GM21447 (cell line): ENCODE results near the gene SUSD4.

Experiments
- ATAC-seq: cut with Tn5 transposase; IDR thresholded peaks from one replicate; pipeline ENCODE4 v1.9.1; 2021; ENCODE audit not compliant: unreplicated experiment

SUSD4 gene

DNA sequence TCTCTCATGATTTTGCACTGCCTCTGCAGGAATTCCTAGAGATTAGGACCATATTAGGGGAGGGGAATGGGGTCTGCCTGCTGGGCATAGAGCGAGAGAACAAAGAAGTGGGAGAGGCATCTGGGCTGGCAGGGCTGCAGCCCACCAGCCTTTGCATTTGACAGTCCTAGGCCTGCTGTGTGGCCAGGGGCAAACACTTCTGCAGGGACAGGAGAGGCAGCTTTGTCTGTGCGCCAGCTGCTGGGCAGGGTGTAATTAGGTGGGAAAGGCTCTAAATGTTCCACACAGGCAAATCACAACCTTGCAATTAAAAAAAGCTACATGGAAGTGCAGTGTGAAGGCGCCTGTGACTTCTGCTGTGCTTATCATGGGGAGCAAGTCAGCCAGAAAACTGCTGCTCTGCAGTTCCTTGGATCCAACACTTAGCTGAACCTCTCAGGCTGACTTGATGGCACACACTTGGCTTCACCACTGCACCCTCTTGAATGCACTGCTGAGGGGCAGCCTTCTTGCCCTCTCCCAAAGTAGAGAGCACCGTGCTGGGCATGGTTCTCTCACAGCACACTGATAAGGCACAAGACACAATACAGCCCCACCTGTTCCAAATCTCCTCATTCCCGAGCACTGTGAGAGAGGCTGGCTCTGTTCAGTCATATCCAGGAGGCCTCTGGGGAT is 147.3 kb downstream of the SUSD4 start:
- ATAC-seq: no peak

DNA sequence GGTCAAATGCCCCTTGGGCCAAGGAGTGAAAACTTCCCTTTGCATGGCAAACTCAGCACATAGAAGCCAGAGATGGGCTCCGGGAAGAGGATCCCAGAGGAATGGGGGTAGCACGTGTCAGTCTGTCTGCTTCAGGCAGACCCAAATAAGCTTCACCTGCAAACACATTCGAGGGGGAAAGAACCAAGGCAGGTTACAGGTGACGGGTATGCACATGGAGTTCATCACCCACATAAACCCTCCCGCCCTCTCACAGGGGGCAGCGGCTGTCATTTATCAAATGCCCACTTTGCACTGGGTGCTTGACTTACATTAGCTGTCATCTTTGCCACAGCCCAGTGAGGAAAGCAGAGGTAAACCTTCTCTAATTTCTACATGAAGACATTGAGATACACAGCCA is 147.9 kb downstream of the SUSD4 start:
- ATAC-seq: no peak

DNA sequence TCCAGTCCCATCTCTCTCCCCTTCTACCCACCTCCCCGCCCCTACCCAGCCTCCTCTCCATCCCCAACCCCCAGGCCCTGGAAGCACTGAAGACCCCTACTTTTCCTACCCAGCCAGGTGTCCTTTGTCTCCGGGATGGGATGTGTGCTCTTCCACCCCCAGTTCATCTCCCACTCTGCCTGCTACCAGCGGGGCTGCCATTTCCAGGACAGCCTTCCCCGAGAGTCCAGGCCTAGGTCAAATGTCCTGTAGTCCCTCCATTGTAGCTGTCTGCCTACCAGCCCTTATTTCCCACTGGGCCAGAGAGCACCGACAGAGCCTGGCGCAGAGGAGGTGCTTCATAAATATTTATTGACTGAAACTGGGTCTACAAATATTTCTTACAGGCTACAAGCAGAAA is 148.9 kb downstream of the SUSD4 start:
- no peak for ATAC-seq

DNA sequence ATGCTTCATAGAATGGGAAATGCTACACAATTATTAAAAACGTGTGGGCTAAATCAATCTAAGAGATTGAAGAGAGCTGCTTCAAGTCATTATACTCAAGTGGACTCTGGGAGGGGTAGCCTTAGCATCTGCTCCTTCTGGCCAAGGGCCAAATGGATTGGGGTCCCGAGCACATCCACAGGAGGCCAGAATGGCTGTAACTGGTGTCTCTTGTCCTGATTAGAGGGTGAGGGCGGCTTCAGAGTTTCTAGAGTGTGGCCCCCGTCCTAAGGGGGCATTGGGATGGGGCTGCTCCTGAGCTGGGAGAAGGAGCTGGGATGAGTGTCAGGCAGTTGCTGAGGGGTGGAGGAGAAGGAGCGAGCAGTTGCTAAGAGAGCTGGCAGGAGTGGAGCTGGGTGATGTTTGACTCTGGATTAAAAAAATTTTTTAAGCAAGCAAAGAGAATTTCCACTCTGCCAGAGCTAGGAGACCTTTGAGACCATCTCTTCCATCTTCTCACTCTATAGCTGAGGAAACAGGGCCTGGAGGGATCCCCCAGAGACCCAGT is 149.6 kb downstream of the SUSD4 start:
- ATAC-seq: no peak

DNA sequence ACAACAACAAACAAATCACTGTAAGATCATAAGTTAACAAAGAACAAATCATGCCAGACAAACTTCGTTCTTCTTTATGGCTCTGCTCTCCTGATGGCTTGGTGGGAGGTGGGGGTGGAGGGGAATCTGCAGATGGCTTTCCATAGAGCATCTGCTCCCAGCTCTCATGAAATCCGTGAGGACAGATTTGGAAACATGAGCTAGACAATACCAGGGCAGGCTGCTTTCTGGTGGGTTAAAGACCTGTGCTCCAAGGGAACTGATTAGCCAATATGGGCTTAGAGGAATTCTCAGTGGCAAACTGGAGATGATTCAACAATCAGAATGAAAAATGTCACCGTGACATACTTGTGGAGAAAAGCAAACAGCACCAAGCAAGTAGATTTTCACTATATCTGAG is 151.5 kb downstream of the SUSD4 start:
- ATAC-seq: no peak

DNA sequence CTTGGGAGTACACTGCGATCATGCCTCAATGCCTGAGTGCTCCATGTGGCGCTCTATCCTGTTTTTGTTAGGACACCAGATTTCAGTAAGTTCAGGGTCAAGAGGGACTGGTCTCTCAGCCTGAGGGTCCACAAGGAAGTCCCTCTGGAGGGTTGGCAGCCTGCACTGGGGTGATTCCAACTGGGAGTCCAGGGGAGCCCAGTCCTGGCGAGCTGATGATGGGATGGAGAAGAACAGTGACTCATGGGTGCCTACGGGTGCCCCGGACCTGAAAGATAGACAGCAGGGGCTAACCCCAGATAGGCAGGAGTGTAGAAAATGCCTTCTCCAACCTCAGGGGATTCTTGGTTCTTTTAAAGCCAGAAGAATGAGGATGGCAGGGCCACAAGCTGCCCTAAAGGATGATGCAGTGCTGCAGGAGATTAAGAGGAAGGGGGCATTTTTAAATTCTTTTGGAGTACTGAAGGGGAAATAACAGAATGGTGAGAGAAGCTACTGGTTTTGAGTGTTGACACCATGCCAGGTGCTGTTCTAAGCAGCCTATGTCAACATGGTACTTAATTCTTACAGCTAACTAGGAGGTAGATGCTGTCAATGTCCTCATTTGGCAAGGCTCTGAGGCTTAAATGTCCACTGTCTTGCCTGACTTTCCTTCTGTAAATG is 152.5 kb downstream of the SUSD4 start:
- ATAC-seq: no peak

DNA sequence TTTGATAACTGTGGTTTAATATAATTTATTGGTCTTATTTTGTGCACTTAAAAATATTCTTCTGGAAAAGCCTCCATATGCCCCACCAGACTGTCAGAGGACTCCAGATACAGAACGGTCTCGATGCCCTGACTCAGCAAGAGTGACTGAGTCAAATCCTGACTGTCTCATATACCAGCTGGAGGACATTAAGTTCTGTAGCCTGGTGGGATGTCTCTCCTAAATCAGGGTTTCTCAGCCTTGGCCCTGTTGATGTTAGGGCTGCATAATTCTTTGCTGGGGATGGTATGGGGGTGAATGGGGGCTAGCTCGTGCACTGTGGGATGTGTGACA is 153.2 kb downstream of the SUSD4 start:
- ATAC-seq: no peak

DNA sequence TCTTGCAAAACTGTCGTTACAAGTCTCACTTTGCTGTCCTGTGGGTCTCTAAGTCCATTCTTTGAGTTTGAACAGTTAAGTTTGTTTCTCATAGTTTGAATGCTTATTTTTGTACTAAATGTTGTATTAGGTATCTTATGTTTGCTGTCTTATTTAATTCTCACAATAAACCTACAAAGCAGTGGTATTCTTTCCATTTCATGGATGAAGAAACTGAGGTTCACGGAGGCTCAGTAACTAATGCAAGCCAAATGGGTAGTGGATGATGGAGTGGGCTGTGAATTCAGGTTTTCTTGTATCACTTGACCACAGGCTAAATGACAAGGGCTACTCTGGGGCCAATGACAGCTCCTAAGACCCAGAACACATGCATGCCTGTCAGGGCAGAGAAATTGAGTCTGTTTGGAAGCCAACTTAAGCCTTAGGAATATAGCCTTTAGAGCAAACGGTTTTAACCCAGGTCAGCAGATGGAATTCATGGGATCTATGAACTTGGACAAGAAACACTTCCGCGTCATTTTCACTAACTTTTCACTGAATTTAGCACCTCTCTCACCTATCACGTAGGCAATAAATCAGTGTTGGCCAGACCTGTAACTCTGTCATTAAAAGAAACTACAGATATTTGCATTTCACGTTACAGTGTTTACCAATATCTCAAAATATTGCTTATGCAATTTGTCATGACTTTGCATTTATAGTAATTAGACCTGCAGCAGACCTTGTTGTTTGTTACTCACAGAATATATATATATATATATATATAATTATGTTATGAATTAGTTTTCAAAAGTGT is 153.8 kb downstream of the SUSD4 start:
- no peak for ATAC-seq

DNA sequence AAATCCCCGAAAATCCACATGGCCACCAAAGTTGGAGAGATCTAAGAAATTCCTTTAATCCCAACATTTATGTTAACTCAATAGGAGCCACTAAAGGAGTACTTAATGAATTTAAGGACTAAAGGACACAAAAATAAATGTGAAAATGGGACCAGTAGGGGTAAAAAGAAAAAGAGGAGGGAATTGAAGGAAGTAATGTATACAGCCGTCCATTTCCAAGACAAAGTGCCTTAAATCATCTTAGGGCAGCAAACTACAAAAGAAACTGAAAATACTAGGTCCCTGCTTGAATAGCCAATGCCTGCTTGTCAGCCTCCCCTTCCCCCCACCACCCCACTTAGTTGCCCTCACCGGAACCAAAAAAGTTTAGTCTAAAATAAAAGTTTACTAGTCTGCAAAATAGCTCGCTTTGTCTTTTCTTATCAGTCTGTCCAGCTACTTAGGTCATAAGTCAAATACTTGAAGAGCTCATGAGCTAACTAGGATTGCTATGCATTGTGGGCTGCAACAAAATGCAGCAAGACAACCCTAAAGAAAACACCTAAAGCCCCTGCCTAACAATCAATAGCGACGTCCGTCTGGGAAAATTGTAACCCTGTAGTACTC is 154.6 kb downstream of the SUSD4 start:
- ATAC-seq: no peak

DNA sequence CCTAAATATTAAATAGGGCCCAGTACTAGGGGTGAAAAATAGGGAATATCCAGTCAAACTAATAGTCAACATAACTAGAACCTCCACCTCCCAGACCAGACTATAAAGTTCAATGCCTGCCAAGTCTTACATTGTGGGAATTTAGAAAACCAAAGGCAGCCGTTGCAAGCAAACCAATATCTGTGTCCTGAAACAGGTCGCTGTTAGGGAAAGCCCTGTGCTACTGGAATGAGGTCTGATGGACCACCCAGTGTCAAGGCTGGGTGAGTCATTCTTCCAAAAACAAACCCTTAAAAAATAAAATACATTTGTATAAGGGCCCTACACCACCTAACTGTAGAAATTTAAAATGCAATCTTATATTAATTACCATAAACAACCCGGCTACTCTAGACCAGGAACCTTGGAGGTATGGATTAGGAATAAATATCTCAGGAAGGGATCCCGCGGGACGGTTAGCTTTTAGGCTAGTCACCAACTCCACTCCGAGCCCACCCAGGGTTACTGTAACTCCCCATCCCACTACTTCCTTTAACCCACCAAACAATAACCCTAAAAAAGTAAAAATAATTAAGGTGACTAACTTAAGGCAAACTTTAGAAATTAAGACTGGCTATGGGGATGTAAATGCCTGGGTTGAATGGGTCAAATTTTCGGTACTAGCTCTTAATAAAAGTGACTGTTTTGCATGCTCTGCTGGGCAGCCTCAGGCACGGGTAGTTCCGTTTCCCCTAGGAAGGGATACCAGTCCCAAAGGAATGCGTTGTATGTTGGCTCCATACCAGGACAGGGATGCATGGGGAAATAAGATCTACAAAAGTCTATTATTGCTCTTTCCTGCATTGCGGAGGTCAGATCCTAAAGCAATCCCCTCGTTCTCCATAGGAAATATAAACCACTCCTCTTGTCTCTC is 155.6 kb downstream of the SUSD4 start:
- no peak for ATAC-seq

DNA sequence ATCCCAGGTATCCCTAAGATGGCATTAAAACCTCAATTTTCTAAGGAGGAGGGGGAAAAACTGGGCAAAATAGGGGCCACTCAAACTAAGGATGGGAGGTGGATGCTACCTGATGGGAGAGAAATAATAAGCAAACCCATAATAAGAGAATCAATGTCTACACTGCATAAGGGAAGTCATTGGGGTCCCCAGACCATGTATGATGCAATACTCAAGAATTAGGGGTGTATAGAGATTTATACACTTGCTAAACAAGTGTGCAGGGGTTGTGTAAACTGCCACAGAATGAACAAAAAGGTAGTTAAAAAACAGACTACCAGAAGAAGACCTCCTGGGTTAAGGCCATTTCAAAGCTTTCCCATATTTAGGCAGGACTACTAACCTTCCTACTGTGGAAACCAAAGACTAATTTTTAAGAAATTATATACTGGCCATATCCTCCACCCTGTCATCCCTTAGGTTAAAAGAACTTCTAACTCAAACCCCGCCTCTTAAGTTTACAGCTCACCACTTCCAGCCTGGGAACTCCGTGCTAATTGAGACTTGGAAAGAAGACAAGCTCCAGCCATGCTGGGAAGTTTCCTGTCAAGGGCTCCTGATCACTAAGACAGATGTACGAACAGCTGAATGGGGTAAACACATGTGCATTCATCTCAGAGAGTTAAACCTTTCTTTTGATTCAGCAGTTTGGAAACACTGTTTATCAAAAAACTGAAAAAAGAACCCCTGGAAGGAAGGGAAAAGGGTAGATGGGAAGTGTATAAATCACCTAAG is 156.5 kb downstream of the SUSD4 start:
- ATAC-seq: no peak

DNA sequence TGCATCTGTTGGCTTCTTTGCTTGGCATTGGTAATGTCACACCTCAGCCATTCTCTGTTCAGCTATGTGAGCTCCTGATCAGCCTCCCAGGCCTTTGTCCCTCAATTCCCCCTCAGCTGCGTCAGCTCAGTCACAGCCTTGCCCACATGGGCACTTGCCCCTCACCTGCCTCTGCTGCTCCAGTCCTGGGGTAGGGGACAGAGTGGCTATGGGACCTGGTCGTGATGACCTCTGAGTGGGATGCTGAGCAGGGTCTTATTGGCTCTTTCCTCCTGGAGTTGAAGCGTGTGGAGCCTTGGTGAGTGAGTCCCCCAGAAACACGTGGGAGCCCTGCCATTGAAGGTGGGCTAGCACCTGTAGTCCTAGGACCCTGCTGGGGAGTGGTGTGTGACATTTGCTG is 159.6 kb downstream of the SUSD4 start:
- ATAC-seq: no peak

DNA sequence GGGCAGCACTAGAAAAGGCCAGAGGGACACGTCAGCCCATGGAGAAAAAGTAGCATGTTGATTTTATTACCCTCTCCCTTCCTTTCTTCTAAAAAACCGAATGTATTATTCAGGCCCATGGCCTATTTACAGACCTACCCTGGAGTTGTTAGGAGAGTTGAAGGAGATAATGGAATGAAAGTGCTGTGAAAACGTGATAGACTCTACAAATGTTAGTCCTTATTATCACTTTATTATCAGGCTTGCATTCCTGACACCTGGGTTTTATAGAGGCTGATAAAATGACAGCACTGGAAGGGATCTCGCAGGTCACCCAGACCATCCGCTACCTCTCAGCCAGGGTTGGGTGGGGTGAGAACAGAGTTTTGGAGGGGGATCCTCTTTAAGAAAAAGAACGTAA is 160.3 kb downstream of the SUSD4 start:
- no peak for ATAC-seq

DNA sequence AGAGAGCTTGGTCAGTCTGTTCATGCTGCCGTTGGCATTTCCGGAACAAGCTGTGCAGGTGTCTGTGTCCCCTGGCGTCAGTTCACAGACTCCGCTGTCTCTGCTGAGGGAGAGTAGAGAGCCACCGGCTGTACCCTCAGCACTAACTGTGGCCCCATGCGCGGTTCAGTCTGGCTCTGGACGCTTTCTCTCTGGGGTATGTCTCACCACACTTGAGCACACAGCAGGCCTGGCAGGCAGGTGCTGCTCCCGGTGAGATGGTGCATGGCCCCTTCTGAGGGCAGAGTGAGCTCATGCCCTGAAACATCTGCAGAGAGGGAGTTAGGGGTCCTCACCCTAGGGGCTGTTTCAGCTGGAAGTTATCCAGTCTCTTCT is 161.0 kb downstream of the SUSD4 start:
- no peak for ATAC-seq

DNA sequence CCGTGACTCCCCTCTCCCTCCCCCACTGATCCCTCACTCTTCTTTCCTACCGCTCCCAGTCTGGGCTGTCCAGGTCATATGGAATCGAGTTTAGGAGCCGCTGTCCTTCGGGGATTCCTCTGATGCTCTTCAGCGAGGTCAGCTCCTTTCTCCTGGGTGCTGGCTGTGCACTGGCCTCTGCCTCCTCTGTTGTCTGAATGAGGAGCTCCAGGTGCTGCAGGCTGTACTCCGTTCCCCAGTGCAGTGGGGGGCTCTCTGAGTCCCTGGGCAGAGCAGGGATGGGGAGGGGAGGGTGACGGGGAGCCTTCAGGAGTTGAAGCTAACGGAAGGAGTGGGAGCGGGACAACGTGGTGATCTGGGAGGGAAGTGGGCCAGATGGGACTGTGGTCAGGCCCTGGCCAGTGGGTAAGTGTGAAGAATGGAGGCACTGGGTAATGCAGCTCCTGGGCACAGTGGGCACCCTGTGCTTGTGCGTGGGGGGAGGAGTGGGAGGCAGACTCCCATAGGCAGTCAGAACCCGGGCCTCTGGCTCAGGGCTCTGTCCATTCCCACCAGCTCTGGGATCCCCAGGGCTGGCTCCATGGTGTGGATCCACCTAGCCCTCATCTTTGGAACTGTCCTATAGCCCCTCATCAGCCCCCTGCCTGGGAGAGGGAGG is 161.5 kb downstream of the SUSD4 start:
- ATAC-seq: no peak

DNA sequence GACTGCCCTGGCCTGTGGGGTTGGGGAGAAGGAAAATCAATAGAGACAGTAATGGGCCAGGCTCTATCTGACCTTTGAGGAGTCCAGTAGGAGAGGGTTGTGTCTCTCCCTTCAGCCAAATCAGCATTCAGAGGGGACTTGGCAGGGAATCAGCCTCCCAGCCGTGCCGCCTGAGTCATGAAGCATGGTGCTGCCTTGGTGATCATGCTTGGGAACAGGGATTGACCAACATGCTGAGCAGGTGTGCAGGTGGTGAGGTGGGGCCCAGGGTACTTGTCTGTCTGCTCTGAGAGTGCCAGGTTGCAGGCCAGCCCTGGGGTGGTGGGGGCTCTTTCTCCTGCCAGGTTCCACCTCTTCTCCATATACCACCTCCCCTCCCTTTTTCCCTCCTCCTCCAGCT is 162.0 kb downstream of the SUSD4 start:
- ATAC-seq: no peak

DNA sequence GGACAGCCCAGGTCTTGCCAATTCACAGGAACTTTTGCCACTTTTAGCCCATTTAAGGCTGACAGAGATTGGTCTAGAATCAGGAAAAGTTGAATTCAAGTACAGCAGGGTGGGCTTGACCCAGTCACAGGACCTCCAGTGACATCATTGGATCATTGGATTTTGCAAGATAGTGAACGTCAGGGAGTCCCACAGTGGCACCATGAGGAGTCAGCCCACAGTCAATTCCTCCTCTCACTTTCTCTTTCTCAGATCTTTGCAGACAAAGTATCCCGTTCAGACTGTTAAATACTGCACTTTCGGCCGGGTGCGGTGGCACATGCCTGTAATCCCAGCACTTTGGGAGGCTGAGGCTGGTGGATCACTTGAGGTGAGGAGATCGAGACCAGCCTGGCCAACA is 163.1 kb downstream of the SUSD4 start:
- no peak for ATAC-seq

DNA sequence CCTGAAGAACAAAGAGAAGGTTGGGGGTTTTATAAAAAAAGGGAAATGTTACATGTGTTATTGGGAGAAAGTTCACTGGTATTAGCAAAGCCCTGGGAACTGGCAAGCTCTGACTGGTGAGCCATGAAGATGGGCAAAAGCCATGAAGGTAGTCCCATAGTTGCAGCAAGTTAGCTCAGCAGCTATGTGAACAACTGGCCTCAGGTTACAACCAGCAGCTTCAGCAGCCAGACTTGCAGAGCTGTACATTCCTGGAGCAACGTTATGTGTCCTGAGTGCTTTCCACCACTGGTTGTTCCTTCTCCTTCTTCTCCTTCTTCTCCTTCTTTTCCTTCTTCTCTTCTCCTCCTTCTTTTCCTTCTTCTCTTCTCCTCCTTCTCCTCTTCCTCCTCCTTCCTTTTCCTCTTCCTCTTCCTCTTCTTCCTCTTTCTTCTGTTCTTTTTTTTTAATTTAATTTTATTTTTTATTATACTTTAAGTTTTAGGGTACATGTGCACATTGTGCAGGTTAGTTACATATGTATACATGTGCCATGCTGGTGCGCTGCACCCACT is 164.8 kb downstream of the SUSD4 start:
- ATAC-seq: no peak

DNA sequence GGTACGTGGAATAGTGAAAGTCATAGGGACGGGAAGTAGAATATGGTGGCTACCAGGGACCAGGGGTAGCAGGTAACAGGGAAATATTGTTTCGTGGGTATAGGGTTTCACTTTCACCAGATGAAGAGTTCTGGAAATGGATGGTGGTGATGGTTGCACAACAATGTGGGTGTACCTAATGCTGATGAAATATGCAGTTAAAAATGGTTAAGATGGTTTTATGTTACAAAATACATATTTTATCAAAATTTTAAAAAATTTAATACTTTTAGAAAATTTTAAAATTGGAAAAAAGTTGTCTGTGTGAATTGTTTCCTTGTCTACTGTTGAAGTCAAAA is 165.4 kb downstream of the SUSD4 start:
- no peak for ATAC-seq
